ENCODE results near the gene FBN2. TPM values are rescaled to one million over a fixed set of nuclear protein-coding genes. Genes with fewer than 3 reads are reported as not detected.

Gene FBN2
- total and polyA plus RNA-seq, 11 donors, result 7.4 to 28.0 (median 9.7) TPM

DNA sequence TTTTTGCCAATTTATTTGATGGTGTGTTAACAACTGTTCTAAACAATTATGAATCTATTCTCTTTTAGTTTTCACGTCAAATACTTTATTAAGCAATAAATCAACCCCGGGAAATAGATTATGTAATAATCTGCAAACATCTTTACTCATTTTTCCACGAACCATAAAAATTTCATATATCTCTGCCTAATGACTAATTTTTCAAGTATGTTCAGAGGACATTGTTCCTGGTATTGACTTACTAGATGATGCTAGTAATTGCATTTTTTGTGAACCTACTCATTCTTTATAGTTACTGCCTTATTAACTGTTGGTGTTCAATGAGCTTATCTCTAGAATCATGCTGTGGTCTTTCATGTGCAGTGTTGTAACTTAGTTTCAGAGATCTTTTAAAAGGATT lies 41.0 kb upstream of the FBN2 start:
- Histone ChIP-seq H3K27ac (no peak overlapping the region), H3K36me3 (no peaks in the 10 kb centered on the region), H3K27me3 (no peaks in the 10 kb centered on the region), H3K9me3 (peaks cover 0 to 4% (median 0%) of the 10 kb centered on the region in 12 donors), H3K4me1 (no peaks in the 10 kb centered on the region), H3K4me3 (no peak overlapping the region)
- DNase-seq (no peak), ATAC-seq (no peak)
- intact Hi-C loops (cut with DNase I), result no loop called here
- TF ChIP-seq, protein P1, sequence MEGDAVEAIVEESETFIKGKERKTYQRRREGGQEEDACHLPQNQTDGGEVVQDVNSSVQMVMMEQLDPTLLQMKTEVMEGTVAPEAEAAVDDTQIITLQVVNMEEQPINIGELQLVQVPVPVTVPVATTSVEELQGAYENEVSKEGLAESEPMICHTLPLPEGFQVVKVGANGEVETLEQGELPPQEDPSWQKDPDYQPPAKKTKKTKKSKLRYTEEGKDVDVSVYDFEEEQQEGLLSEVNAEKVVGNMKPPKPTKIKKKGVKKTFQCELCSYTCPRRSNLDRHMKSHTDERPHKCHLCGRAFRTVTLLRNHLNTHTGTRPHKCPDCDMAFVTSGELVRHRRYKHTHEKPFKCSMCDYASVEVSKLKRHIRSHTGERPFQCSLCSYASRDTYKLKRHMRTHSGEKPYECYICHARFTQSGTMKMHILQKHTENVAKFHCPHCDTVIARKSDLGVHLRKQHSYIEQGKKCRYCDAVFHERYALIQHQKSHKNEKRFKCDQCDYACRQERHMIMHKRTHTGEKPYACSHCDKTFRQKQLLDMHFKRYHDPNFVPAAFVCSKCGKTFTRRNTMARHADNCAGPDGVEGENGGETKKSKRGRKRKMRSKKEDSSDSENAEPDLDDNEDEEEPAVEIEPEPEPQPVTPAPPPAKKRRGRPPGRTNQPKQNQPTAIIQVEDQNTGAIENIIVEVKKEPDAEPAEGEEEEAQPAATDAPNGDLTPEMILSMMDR (IDR thresholded peaks at IDR 0.05), result no peak
- TF ChIP-seq POLR2A (IDR thresholded peaks at IDR 0.05), result no peak
- 85 to 90% (median 87%) methylated on average over 3 of the region's 3 CpGs for WGBS, 4 donors

DNA sequence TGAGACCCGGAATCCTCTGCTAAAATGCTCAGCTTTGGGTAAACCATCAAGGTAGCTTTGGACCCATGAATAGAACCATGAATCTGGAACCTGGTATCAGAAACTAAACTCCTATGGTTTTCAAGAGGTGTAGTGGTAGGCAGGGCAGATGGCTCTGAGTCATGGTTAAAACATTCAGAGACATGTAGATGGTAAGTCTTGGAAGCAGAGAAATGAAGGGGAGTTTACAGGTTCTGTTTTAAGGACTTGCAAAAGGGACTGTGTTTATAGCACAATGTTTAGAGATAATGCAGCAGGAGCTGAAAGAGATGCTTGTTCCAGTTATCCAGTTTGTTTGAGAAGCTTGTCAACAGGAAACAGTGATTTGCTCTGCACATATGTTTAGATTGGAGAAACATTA lies 36.0 kb upstream of the FBN2 start:
- 79 to 96% (median 94%) methylated on average over 1 of the region's 1 CpG for WGBS, 4 donors
- ATAC-seq (no peak), DNase-seq (no peak)
- Histone ChIP-seq H3K27me3 (no peaks in the 10 kb centered on the region), H3K4me1 (no peaks in the 10 kb centered on the region), H3K4me3 (no peak overlapping the region), H3K27ac (no peak overlapping the region), H3K9me3 (no peaks in the 10 kb centered on the region), H3K36me3 (no peaks in the 10 kb centered on the region)
- intact Hi-C loops (cut with DNase I), result no loop called here
- TF ChIP-seq, protein P1 (IDR thresholded peaks at IDR 0.05), result no peak
- TF ChIP-seq POLR2A (IDR thresholded peaks at IDR 0.05), result no peak

DNA sequence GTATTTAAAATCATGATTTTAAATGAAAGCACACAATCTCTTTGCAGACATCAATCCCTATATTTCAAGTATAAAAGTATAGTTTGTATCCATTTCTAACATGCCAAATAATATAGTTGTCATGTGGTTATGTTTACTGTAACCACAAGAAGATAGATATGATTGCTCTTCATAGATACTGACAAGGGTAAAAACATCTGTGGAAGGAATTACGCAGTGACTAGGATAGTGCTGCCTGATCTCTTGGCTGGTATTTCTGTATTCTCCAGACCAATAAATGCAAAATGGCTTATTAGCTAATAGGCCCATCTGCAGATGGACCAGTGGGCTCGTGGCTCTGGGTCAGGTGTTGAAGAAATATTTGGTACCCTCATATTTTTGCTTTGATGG lies 34.9 kb upstream of the FBN2 start:
- Histone ChIP-seq H3K36me3 (no peaks in the 10 kb centered on the region), H3K27me3 (no peaks in the 10 kb centered on the region), H3K4me3 (no peak overlapping the region), H3K9me3 (no peaks in the 10 kb centered on the region), H3K27ac (no peak overlapping the region), H3K4me1 (no peaks in the 10 kb centered on the region)
- ATAC-seq, result no peak
- intact Hi-C loops (cut with DNase I), result no loop called here
- no peak for DNase-seq
- no peak for TF ChIP-seq POLR2A (IDR thresholded peaks at IDR 0.05)
- TF ChIP-seq, protein P1 (IDR thresholded peaks at IDR 0.05), result no peak
- WGBS, 4 donors, result 83 to 92% (median 88%) methylated on average over 2 of the region's 2 CpGs

DNA sequence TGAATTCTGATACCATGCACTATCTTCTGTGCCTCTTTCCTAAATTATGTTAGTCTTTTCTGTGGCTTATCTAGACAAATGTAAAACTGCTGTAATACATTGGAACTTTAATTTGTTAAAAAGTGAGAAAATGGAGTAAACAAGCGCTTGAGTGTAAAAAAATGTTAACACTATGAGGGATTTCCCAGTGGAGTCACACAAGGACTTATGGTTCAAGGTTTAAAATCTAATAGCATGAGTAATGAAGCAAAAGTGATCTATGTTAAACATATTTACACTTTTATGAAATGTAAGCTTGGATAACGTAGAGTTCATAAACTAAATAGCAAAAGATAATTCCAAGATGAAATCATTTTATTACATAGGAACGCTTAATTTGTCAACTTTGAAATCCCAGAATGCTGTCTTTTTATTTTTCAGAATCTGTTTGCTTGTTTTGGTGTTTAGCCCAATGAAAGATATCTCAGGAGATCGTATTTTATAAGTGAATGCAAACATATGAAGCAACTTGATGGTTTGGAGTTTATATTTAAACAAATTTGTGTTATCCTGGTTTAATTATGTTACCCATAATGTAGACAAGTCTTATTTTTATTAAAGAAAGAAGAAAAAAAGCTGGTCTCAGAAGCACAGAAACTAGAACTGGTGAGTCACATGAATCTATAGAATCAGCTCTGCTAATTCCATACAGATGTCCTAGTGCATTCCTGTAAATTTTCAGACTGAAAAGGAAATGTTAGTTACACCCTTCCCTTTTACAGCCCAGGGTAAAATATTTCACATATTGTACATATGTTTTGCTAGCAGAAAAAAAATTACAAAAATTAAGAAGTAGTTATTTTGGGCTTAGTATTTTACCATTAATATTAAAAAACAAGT lies 34.2 kb upstream of the FBN2 start:
- 76 to 83% (median 80%) methylated on average over 4 of the region's 4 CpGs for WGBS, 4 donors

More for the DNA sequence above, 34.2 kb upstream of the FBN2 start:
- no peak overlapping the region for H3K4me3 ChIP-seq
- H3K4me1 ChIP-seq, result no peaks in the 10 kb centered on the region
- no peaks in the 10 kb centered on the region for H3K27me3 ChIP-seq
- no peak overlapping the region for H3K27ac ChIP-seq
- ATAC-seq (no peak), DNase-seq (no peak)
- H3K9me3 ChIP-seq, result no peaks in the 10 kb centered on the region
- H3K36me3 ChIP-seq, result no peaks in the 10 kb centered on the region
- intact Hi-C loops (cut with DNase I), result no loop called here
- TF ChIP-seq, protein P1 (IDR thresholded peaks at IDR 0.05), result no peak
- no peak for TF ChIP-seq POLR2A (IDR thresholded peaks at IDR 0.05)

Measured in heart left ventricle (tissue), 16 donors.